H1 (cell line): ENCODE results near the gene EGLN2. TPM values are rescaled to one million over a fixed set of nuclear protein-coding genes. Genes with fewer than 3 reads are reported as not detected.

ENCODE experiments used
- CTCF ChIA-PET: fragments of 300-600 bp; sonication (Branson Sonifier 250); formaldehyde crosslinking; loops from one replicate; lab custom pipeline; 2021; ENCODE audit not compliant: partially characterized antibody; lab: Charles Lee
- POLR2A ChIA-PET: fragments of 300-600 bp; sonication (Branson Sonifier 250); formaldehyde crosslinking; loops from one replicate; lab custom pipeline; 2021; ENCODE audit warnings: inconsistent platforms; ENCODE audit not compliant: partially characterized antibody; lab: Charles Lee
- DNase-seq, 2 experiments: peaks; one replicate each; pipeline versions ENCODE4 v3.0.0 to v3.0.0-alpha.2; 2010 to 2022; ENCODE audit warnings: low spot score in 2 of 2, low read depth in 1 of 2, mixed read lengths in 1 of 2
- FAIRE-seq: peaks from 2 replicates; lab custom pipeline; 2011; peaks lifted over from hg19 to GRCh38; lab: Jason Lieb, UNC
- H2AFZ ChIP-seq: 2 replicates; pipeline ENCODE4 v1.8.1; 2012; ENCODE audit warnings: low read length, inconsistent platforms
- H2AK5ac ChIP-seq: 2 replicates; pipeline ENCODE4 v1.6.1; 2013; ENCODE audit warnings: low read depth, low read length
- H2BK120ac ChIP-seq: replicated peaks from 2 replicates; pipeline ENCODE3; 2013; ENCODE audit warnings: low read depth, low read length, inconsistent platforms
- H2BK12ac ChIP-seq: 2 replicates; pipeline ENCODE4 v1.6.1; 2013; ENCODE audit warnings: low read depth, low read length
- H2BK15ac ChIP-seq: 2 replicates; pipeline ENCODE4 v1.6.1; 2013; ENCODE audit warnings: low read length
- H2BK20ac ChIP-seq: 2 replicates; pipeline ENCODE4 v1.6.1; 2013; ENCODE audit warnings: low read length
- H2BK5ac ChIP-seq: 2 replicates; pipeline ENCODE4 v1.6.1; 2013; ENCODE audit warnings: low read depth, low read length
- H3K14ac ChIP-seq: 2 replicates; pipeline ENCODE4 v1.6.1; 2013; ENCODE audit warnings: inconsistent platforms; ENCODE audit not compliant: insufficient read length
- H3K18ac ChIP-seq: 2 replicates; pipeline ENCODE4 v1.6.1; 2013; ENCODE audit warnings: low read length; ENCODE audit errors: extremely low read depth
- H3K23ac ChIP-seq: 2 replicates; pipeline ENCODE4 v1.6.1; 2013; ENCODE audit warnings: inconsistent platforms; ENCODE audit not compliant: insufficient read length
- H3K23me2 ChIP-seq: 2 replicates; pipeline ENCODE4 v1.6.1; 2013; ENCODE audit warnings: low read depth, low read length
- H3K27ac ChIP-seq: 2 replicates; pipeline ENCODE4 v1.6.1; 2011; ENCODE audit warnings: low read depth, low read length, inconsistent platforms
- H3K27me3 ChIP-seq, 4 experiments: replicated peaks in 1 of 4; 1 replicate in 1 of 4; 2 replicates in 3 of 4; pipeline versions ENCODE4 v1.6.1 to v1.8.1; 2011 to 2013; ENCODE audit warnings: low read length in 3 of 4, mild to moderate bottlenecking in 3 of 4, inconsistent platforms in 2 of 4, mixed read lengths in 2 of 4, moderate library complexity in 1 of 4; ENCODE audit not compliant: control insufficient read depth in 3 of 4, insufficient read depth in 3 of 4; ENCODE audit errors: extremely low read depth in 1 of 4
- H3K36me3 ChIP-seq, 4 experiments: 2 replicates each; pipeline versions ENCODE4 v1.6.1 to v1.8.1; 2011 to 2013; ENCODE audit warnings: mild to moderate bottlenecking in 4 of 4, low read length in 3 of 4, moderate library complexity in 2 of 4, control low read depth in 1 of 4, inconsistent platforms in 1 of 4; ENCODE audit not compliant: insufficient read depth in 4 of 4, control insufficient read depth in 2 of 4
- H3K4ac ChIP-seq: replicated peaks from 2 replicates; pipeline ENCODE3; 2013; ENCODE audit warnings: low read length, low read depth, mixed read lengths, inconsistent platforms; ENCODE audit not compliant: insufficient read length
- H3K4me1 ChIP-seq, 4 experiments: replicated peaks in 1 of 4; 1 replicate in 1 of 4; 2 replicates in 3 of 4; pipeline versions ENCODE4 v1.6.1 to v1.8.1; 2011 to 2013; ENCODE audit warnings: low read length in 3 of 4, inconsistent platforms in 2 of 4, mixed read lengths in 1 of 4; ENCODE audit not compliant: insufficient read depth in 4 of 4, control insufficient read depth in 3 of 4
- H3K4me2 ChIP-seq, 2 experiments: 2 replicates each; pipeline versions ENCODE4 v1.6.1 to v1.8.1; 2011 to 2013; ENCODE audit warnings: low read depth in 2 of 2, low read length in 2 of 2, control low read depth in 1 of 2, inconsistent platforms in 1 of 2, mild to moderate bottlenecking in 1 of 2; ENCODE audit not compliant: insufficient read depth in 1 of 2
- H3K4me3 ChIP-seq, 4 experiments: fragments of 200-600, 300-600 bp in 1 of 4; sonication (generic), shearing (Covaris generic), sonication (Bioruptor Twin) in 1 of 4; 2 replicates each; pipeline versions ENCODE4 v1.5.1 to v1.8.1; 2011 to 2016; ENCODE audit warnings: low read length in 4 of 4, low read depth in 3 of 4, control low read depth in 2 of 4, inconsistent platforms in 2 of 4, mild to moderate bottlenecking in 2 of 4, mixed read lengths in 1 of 4, moderate library complexity in 1 of 4; ENCODE audit not compliant: insufficient read depth in 2 of 4; ENCODE audit errors: extremely low read depth in 1 of 4
- H3K56ac ChIP-seq: replicated peaks from 2 replicates; pipeline ENCODE3; 2013; ENCODE audit warnings: low read depth, mild to moderate bottlenecking, mixed read lengths, low read length, inconsistent platforms; ENCODE audit not compliant: insufficient read length
- H3K79me1 ChIP-seq: 2 replicates; pipeline ENCODE4 v1.6.1; 2013; ENCODE audit warnings: low read depth, low read length, control low read depth
- H3K79me2 ChIP-seq, 2 experiments: 2 replicates each; pipeline versions ENCODE4 v1.6.1 to v1.8.1; 2012 to 2013; ENCODE audit warnings: low read length in 2 of 2, mild to moderate bottlenecking in 2 of 2, inconsistent platforms in 1 of 2; ENCODE audit not compliant: insufficient read depth in 2 of 2, control insufficient read depth in 1 of 2
- H3K9ac ChIP-seq, 4 experiments: replicated peaks in 1 of 4; 1 replicate in 1 of 4; 2 replicates in 3 of 4; pipeline versions ENCODE4 v1.6.1 to v1.8.1; 2011 to 2013; ENCODE audit warnings: low read depth in 3 of 4, low read length in 3 of 4, control low read depth in 2 of 4, mild to moderate bottlenecking in 2 of 4, moderate library complexity in 2 of 4, inconsistent platforms in 1 of 4; ENCODE audit errors: extremely low read depth in 1 of 4
- H3K9me3 ChIP-seq, 2 experiments: 2 replicates each; pipeline versions ENCODE4 v1.6.1 to v1.8.1; 2012 to 2013; ENCODE audit warnings: mild to moderate bottlenecking in 2 of 2, moderate library complexity in 2 of 2, control low read depth in 1 of 2, inconsistent platforms in 1 of 2, low read depth in 1 of 2, low read length in 1 of 2, mixed read lengths in 1 of 2; ENCODE audit not compliant: insufficient read depth in 2 of 2
- H4K20me1 ChIP-seq, 2 experiments: replicated peaks in 1 of 2; 2 replicates each; pipeline versions ENCODE3 to v1.8.1; 2011 to 2013; ENCODE audit warnings: inconsistent platforms in 2 of 2, low read length in 2 of 2, mild to moderate bottlenecking in 1 of 2; ENCODE audit not compliant: insufficient read depth in 2 of 2, control insufficient read depth in 1 of 2
- H4K5ac ChIP-seq: 2 replicates; pipeline ENCODE4 v1.6.1; 2013; ENCODE audit warnings: low read length, low read depth, mixed read lengths, inconsistent platforms; ENCODE audit not compliant: insufficient read length
- H4K8ac ChIP-seq: 2 replicates; pipeline ENCODE4 v1.8.0; 2013; ENCODE audit warnings: mild to moderate bottlenecking, moderate library complexity, low read length, inconsistent platforms; ENCODE audit not compliant: insufficient read depth; ENCODE audit errors: extremely low read depth
- H4K91ac ChIP-seq: replicated peaks from 2 replicates; pipeline ENCODE3; 2013; ENCODE audit warnings: low read length, mixed read lengths, inconsistent platforms; ENCODE audit not compliant: insufficient read length
- FOSL1 ChIP-seq: IDR thresholded peaks from 2 replicates; pipeline ENCODE4 v1.6.1; 2011; ENCODE audit warnings: mild to moderate bottlenecking, low read depth, low read length, moderate library complexity; ENCODE audit not compliant: insufficient read depth
- POLR2AphosphoS5 ChIP-seq: IDR thresholded peaks from 2 replicates; pipeline ENCODE4 v1.6.1; 2011; ENCODE audit warnings: low read depth, low read length
- RFX5 ChIP-seq: IDR thresholded peaks from 2 replicates; pipeline ENCODE4 v1.6.1; 2011; ENCODE audit warnings: low read depth, low read length, improper control_type of control experiment, borderline replicate concordance
- WGBS, 2 experiments: shearing (Covaris generic) in 1 of 2; methylation state at CpG; one replicate each; pipeline versions ENCODE4 v1.1.6 to v1.1.7; 2013 to 2015; ENCODE audit warnings: low lambda C conversion rate in 2 of 2, mixed read lengths in 2 of 2, inconsistent platforms in 1 of 2, low coverage in 1 of 2, missing lambda C conversion rate in 1 of 2; ENCODE audit not compliant: insufficient replicate concordance in 2 of 2, insufficient coverage in 1 of 2, insufficient read length in 1 of 2; ENCODE audit errors: extremely low coverage in 1 of 2, missing lambda C conversion rate in 1 of 2; 5-methylcytosine and 5-hydroxymethylcytosine counted together
- polyA plus RNA-seq, 7 experiments: library from polyadenylated mRNA; depleted of rRNA in 3 of 7; stranded (reverse) in 5 of 7; unstranded in 2 of 7; fragments of >200 nt in 5 of 7; fragments of 200-250 nt in 2 of 7; gene quantifications; 1 replicate in 5 of 7; 2 replicates in 1 of 7; 4 replicates in 1 of 7; pipeline versions ENCODE4 v1.2.1 to v1.2.3, GENCODE V29; 2011 to 2013; ENCODE audit warnings: missing spikeins in 2 of 7, mixed read lengths in 2 of 7
- total RNA-seq: library from RNA; stranded (reverse); fragmentation: NEBNext Ultra II Directional; extraction: Animal tissue kit (Norgen Biotek cat#: 25700); gene quantifications from 2 replicates; pipeline ENCODE4 v1.2.1, GENCODE V29; 2021
- TF ChIP-seq, protein P1 (sequence below): IDR thresholded peaks from 2 replicates; pipeline ENCODE4 v1.6.1; 2011; ENCODE audit warnings: low read length, improper control_type of control experiment

The EGLN2 gene
- total and polyA plus RNA-seq, 2 of the 8 experiments (the other 6 are each of a cell fraction or from before 2014, with no cell fraction given) = 86.9 to 103 TPM

- no peak overlapping the region for H3K18ac ChIP-seq
- ChIA-PET CTCF (interaction anchor here (1.2 to 4.4 kb wide), 11 partner anchors 8 to 146 kb away, joined by 3 to 26 read pairs (median 7); partner anchors contain the start of genes COQ8B, ITPKC and RAB4B), POLR2A (interaction anchor here (1.7 to 15.7 kb wide), 6 partner anchors 10 to 65 kb away, joined by 5 to 241 read pairs (median 24); partner anchors contain the start of genes ACTMAP, EGLN2, MIA and RAB4B)
- no peak overlapping the region for H3K4ac ChIP-seq
- H4K8ac ChIP-seq = no peak overlapping the region
- no peaks in the 10 kb centered on the region for H3K9me3 ChIP-seq
- peaks cover 6 to 47% (median 20%) of the 10 kb centered on the region in 4 experiments for H3K4me1 ChIP-seq
- no peak overlapping the region for H3K4me2 ChIP-seq
- H3K4me3 ChIP-seq = no peak overlapping the region
- no peak overlapping the region for H2BK20ac ChIP-seq
- no peak overlapping the region for H2AFZ ChIP-seq
- H3K79me2 ChIP-seq = peaks cover 0 to 38% of the 10 kb centered on the region in 2 experiments; a peak in 3 of 4 replicates
- H2AK5ac ChIP-seq = no peak overlapping the region
- TF ChIP-seq, protein P1, sequence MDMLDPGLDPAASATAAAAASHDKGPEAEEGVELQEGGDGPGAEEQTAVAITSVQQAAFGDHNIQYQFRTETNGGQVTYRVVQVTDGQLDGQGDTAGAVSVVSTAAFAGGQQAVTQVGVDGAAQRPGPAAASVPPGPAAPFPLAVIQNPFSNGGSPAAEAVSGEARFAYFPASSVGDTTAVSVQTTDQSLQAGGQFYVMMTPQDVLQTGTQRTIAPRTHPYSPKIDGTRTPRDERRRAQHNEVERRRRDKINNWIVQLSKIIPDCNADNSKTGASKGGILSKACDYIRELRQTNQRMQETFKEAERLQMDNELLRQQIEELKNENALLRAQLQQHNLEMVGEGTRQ = no peak
- TF ChIP-seq POLR2AphosphoS5 (0 out of 2 replicates have a peak, but pooled peaks have one; percentile 47), FOSL1 (no peak), RFX5 (no peak)
- H3K14ac ChIP-seq = no peak overlapping the region
- H2BK15ac ChIP-seq = no peak overlapping the region
- H3K56ac ChIP-seq = no peak overlapping the region
- H3K27me3 ChIP-seq = peaks cover 0 to 3% (median 0%) of the 10 kb centered on the region in 4 experiments; a peak in 2 of 7 replicates
- no peak overlapping the region for H2BK5ac ChIP-seq
- no peak overlapping the region for H3K23ac ChIP-seq
- no peak overlapping the region for H2BK120ac ChIP-seq
- no peak overlapping the region for H3K27ac ChIP-seq
- no peak for DNase-seq
- H3K9ac ChIP-seq = no peak overlapping the region; a peak in 1 of 7 replicates
- no peak overlapping the region for H4K5ac ChIP-seq
- H4K20me1 ChIP-seq = peaks cover 32 to 44% of the 10 kb centered on the region in 2 experiments
- H3K79me1 ChIP-seq = peaks cover 18% of the 10 kb centered on the region
- 100% methylated on average over 5 of the region's 5 CpGs; no CpG with 5 or more reads in 1 of the 2 experiments for WGBS, 2 experiments
- H2BK12ac ChIP-seq = no peak overlapping the region
- peaks cover 3 to 26% (median 13%) of the 10 kb centered on the region in 4 experiments; a peak in 6 of 8 replicates for H3K36me3 ChIP-seq
- FAIRE-seq = no peak
- H3K23me2 ChIP-seq = peaks cover 12% of the 10 kb centered on the region; the same call in 1 of the 2 replicates
- no peak overlapping the region for H4K91ac ChIP-seq
Observed at GRCh38 chr19:40808497-40808896, 9.5 kb downstream of the EGLN2 start.
